ENCODE results near the gene GID4.
A peak's percentile ranks its signal among the peaks of the same experiment; 100 is the strongest.

The GID4 gene

DNA sequence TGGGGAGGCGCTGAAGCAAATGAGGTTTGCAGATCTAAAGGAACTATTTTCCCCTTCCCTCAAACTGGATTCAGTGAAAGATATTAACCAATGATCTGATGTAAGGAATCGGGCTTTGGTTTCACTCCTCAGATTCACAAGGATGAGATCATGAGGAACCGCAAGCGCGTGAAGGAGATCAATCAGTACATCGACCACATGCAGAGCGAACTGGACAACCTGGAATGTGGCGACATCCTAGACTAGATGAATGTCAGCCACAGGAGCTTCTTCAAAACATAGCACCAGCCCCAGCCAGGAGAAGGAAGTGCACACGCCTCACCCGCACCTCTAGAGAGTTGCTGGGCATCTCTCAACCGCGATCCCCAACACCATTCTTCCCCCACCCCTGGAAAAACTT, 22.8 kb upstream of the GID4 start:
- no peak for DNase-seq (ENCODE audit: low read depth)

DNA sequence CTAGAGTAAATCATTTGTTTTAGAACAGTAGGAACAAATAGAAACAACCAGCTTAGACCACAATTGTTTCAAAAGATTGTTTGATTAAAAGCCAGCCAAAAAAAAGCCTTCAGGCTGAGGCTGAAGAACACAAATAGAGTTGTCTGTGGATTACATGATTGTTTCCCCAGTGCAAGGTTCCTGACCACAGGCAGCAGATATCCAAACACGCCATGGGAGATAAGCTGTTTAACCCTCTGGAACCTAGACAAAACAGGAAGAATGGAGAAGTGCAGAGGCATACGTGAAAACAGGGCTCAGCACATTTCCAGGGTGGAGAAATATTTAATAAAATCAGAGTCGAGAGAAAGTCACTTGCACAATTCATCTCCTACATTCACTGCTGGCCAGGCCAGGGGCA, 21.2 kb upstream of the GID4 start:
- no peak for DNase-seq (ENCODE audit: low read depth)

DNA sequence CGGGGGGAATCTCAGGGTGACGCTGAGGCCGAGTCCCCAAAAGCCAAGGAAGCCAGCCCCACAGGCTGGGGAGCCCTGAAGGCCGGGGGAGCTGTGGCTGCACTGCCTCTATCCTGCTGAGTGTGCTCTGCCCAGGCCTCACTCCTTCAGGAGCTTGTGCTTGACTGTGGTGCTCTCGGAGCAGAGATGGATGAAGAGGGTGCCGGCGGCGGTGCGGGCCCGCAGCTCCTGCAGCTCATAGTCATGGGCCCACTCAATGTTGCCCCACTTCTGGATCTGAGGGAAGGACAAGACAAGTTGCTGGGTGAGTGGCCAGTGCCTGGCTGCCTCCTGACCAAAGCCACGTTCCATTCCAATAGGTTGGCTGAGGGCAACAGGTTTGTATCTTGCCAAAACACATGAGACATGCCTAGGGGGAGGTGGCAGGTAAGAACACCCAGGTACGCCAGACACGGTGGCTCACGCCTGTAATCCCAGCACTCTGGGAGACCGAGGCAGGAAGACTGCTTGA, 20.7 kb upstream of the GID4 start:
- no peak for DNase-seq (ENCODE audit: low read depth)

DNA sequence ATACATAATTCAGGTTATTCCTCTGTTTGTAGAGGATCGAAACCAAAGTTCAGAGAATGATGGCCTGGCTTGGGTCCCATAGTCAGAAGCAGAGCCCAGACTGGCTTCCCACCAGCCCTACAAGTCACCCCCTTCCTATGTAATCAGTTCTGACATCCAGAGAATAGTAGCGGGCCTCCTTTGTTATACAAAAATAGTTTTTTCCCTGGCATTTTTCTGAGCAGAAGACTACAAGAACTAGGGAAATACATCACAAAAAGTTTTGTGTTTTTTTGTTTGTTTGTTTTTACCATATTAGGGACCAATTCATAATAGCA, 19.4 kb upstream of the GID4 start:
- no peak for DNase-seq (ENCODE audit: low read depth)

DNA sequence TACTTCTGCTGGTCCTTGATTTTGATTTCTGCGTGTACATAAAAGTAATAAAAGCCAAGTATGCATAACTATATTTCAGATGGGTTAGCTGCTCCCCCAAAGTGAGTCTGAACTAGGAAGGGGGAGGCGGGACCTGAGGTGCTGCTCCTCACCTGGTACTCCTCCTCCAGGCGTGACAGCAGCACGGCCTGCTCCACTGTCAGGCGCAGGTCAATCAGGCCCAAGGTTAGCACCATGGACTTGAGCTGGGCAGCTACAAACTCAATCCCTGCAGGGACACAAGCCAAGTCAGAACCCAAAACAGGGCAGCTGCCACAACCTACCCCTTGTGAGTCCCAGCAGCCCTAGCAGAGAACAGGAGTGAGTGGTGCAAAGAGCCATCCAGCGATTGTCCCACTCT, 18.2 kb upstream of the GID4 start:
- DNase-seq (ENCODE audit: low read depth) = no peak

DNA sequence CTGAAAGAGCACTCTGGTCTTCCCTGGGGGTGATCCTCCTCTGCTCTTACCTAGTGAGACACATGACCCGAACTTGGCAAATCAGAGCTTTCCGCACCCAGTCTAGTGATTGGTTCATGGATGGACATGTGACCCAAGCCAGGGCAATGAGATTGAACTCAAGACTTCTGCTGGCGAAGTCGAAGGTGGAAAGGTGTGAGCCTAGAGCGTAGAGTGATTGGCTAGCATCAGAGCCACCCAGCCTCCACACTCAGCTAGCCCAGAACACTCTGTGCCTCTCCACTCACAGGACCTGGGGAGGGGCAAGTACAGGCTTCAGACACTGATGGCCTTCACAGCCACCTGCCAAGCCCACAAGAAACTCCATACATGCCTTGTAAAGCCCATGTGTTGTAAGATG, 17.8 kb upstream of the GID4 start:
- no peak for DNase-seq (ENCODE audit: low read depth)

DNA sequence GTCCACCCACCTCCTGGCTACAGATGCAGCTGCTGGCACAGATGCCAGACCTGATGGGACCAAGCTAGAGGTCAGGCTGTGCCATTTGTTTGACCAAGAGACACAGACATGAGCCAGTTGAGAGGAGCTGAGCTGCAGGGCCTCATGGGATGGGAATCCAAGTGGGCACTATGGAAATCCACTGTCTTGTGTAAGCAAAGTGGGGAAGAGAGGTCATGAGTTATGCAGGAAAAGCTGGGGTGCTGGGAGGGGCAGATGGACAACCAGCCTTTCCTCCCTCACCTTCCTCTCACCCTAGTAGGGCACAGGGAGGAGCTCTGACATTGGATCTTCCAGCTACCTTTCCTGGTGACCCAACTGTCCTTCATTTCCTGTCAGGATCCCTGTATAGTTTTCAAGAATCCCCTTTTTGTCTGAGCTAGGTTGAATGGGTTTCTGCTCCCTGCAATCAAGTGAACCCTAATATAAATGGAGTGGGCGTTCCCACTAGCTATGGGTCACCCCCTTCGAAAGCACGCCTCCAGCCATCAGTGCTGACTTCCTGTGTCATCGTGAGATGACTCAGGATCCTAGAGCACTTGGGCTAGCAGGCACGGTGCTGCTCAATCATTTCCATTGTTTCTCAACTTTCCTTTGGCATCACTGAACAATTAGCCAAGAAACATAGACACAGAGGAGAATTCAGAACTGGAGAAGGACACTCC, 13.8 kb upstream of the GID4 start:
- DNase-seq (ENCODE audit: low read depth) = no peak

DNA sequence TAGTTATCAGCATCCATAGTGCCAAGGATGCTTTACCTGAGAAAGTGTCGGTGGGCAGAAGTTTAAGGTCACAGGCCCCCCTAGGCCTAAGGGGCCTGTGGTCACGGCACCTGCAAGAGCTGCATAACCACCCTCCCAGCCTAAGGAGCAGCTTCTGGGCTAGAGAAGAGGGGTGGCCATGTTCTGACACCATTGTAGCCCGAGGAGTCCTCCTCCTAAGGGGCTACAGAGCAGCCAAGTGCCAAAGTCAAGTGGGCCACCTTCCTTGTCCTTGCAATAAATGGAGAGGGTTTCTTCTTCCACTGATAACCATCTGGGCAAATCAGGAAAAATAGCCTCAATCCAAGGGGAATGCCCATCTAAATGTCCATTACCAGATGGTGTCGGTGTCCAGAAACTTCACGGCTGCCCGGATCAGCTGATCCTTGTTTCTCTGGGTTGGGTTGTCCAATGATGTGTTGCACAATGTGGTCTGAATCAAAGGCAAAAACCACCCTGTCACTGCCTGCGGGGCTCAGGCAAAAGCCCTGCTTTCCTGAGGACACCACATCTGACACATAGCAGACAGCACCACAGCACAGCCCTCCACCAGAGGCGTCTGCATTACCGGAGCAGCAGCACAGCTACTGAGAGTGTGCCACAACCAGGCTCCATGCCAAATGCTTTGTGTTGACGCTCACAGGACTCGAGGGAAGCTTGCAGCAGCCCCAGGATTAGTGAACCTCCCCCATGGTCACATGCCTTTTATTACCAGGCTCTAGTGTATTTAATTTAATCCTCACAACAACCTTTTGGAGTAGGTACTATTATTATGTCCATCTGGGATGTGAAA, 13.0 kb upstream of the GID4 start:
- peak; percentile 37 for DNase-seq (ENCODE audit: low read depth)

DNA sequence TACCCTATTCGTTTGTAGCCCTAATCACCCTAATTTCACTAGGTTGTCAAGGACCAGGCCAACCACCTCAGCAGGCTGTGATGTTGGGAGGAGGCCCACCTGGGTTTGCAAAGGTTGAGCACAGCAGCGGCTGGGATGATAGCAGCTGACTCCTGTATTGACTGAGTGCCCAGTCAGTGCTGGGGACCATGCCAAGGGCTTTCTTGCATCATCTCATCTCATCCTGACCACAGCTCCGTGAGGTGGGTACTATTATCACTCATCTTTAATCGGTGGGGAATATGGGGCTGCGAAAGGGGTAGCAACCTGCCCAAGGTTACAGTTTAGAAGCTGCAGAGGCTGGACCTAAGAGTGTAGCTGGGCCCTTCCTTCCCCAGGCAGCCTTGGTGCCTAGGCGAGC, 11.9 kb upstream of the GID4 start:
- DNase-seq (ENCODE audit: low read depth) = no peak

DNA sequence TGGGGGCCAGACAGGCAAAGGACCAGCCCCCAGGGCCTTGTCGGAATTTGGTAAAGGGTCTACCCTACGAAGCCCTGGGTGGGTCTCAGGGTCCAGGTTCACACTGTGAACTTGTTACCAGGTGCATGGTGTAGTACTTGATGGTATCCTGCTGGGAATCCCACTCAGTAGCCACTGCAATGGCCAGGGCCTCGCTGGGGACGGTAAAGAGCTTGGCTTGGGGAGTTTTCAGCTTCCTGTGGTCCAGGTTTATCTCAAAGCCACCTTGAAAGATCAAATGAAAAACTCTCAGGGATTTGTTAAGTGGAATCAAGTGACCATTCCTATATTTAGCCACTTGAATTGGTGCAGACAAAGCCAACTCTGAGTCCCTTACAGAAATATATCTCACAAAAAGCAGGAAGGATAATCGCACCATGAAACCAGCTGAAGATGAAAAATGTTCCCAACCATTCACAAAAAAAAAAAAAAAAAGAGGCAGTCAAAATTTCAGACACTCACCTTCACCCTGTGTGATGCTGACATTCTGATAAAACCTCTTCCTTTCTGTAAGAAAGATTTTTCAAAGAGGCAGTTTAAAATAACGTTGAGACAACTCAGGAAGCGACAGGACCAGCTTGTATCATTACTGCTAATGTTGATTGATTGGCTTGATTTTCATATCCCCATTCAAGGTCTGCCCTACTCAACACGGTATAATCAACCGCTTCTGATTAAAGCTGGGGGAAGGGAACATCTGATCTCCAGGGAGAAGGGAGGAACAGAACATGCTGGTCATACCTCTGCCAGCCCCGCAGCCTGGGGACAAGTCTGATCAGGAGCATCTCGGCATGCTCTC, 10.9 kb upstream of the GID4 start:
- no peak for DNase-seq (ENCODE audit: low read depth)

DNA sequence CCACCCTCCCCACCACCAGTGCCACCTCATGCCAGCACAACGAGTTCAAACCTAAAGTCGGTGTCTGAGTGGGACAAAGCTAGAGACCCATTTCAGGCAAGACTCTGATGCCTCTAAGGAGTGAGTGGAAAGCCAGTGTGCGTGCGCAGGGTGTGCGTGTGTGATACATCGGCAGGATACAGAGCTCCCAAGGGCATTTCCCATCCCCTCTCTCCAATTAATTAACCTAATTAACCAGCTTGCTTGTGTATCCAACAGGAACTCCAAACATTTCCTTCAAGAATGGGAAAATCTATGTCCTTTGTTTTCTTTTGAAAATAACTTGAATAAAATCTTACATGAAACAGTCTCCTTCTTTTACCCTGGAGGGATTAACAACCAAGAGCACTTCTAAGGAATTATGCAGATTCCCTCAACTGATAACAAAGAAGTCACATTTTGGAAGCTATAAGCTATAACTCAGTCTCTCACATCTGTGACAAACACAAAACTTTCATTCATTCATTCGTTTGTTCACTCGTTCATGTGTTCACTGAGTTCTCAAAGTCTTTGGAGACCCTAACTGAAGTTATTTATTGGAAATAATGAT, 10.2 kb upstream of the GID4 start:
- DNase-seq (ENCODE audit: low read depth) = no peak

DNA sequence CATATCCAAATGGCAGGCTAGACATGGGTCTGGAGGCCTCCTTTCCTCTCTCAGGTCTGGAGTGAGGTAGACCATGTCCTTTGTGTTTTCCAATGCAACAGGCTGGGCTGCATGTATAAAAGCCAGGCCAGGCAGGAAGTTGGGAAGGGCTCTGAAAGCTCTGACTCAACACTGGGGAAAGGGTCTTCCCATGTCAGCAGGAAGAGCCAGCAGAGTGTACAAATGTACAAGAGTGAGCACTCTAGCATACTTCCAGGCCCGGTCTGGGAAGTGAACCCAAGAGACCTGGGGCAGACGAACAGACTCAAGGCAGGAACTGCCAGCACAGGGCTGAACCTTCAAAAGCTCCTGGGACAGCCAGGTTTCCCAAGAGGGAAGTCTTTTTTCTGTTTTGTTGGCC, 7.3 kb upstream of the GID4 start:
- DNase-seq (ENCODE audit: low read depth) = no peak

DNA sequence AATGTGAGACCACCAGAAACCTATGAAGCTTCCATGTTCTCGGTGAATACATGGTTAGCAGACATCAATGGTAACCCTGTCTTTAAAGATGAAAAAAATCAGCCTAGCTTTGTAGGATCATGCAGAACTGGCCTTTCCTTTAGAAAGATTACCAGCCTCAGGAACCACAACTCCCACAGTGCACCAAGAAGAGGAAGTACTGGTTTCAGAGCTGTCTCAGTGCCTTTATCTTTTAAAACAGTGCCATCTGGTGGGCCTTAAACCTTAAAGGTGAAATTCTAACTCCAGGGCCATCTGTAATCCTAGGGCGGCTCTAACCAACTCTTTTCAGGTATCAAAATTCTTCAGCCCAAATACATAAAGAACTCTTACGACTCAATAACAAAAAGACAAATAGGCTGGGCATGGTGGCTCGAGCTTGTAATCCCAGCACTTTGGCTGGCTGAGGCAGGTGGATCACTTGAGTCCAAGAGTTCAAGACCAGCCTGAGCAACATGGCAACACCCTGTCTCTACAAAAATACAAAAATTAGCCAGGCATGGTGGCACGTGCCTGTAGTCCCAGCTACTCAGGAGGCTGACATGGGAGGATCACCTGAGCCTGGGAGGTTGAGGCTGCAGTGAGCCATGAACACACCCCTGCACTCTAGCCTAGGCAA, 5.6 kb upstream of the GID4 start:
- peak; percentile 87 for DNase-seq (ENCODE audit: low read depth)

DNA sequence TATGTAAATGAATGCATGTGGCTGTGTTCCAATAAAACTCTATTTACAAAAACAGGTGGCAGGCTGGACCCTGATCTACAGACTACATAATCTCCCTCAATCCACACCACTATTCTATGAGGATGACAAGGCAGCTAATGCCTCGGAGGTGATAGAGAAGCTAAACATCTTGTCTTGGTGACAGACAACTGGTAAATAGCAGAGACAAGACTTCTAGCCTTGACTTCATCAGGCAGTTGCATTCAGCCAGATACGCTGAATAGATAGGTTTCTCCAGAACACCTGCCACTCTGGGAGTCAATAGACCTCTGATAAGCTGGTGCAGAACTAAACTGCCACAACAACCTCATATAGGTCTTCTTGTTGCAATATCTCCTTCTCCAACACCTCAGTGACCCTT, 3.5 kb upstream of the GID4 start:
- DNase-seq (ENCODE audit: low read depth) = no peak

DNA sequence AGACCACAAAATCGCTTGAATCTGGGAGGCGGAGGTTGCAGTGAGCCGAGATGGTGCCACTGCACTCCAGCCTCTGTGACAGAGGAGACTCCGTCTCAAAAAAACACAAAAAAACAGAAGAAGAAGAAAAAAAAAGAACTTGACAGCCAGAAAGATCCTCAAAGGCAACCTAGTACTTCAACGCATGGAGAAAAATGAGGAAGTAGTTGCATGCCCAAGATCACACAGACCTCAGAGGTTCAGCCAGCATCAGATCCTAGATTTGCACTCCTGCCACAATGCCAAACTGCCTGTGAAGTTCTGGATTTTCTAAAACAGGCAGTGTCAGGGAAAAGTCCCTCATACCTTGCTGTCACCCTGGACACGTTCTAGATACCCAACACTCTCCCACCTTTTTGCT, 1.7 kb upstream of the GID4 start:
- no peak for DNase-seq (ENCODE audit: low read depth)

DNA sequence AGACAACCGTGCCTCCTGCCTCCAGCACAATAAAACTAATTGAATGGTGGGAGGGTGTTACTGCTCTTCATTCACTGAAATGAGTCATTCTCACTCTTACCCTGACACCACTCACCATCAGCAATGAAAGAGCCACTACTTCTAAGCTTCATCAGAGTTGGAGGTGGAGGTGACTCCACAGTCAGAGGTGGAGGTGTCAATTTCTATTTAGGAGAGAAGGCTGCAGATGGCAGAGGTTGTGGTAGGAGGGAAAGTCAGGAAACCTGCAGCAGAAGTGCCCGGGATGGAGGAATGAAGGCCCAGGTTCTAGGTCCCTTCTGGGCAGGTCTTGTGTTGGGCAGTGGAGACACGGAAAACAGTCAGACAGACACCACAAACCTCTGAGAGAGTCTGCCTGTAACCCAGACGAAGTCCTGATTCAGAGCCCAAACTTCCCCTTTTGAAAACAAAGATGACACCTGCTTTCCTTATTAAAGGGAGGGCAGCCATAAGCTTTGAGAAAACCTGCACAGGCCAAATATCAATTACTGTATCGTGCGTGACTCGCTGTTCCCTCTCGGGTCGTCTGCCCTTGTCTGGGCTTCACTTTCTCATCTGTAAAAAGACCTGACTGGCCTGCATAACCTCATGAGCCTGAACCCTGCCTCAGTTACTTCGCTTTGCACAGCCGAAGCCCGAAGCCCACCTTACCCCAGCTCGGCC, 908 bp upstream of the GID4 start:
- no peak for DNase-seq (ENCODE audit: low read depth)

DNA sequence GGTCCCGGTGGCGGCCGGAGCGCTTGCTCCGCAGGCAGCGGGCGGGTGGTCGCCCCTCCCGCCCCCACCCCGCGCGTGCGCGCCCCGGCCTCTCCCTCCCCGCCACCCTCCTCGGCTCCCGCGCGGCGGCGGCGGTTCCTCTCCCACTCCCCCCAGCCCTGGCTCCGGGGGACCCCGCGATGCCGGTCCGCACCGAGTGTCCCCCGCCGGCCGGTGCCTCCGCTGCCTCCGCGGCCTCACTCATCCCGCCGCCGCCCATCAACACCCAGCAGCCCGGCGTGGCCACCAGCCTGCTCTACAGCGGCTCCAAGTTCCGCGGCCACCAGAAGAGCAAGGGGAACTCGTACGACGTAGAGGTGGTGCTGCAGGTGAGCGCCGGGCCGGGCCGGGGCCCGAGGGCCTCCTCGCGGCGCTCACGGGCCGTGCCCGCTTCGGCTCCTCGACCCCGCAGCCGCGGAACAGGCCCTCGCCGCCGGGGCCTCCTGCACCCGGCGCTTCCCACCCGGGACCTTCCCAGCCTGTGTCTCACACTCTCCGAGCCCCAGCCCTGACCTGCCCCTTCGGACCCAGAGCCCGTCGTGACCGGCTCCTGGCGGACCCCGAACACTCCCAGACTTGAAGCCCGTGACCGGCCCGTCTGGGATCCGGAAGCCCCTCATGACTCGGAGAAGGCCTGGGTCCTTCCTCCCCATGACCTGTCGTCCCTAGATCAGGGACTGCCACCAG, 490 bp downstream of the GID4 start:
- DNase-seq (ENCODE audit: low read depth) = no peak

DNA sequence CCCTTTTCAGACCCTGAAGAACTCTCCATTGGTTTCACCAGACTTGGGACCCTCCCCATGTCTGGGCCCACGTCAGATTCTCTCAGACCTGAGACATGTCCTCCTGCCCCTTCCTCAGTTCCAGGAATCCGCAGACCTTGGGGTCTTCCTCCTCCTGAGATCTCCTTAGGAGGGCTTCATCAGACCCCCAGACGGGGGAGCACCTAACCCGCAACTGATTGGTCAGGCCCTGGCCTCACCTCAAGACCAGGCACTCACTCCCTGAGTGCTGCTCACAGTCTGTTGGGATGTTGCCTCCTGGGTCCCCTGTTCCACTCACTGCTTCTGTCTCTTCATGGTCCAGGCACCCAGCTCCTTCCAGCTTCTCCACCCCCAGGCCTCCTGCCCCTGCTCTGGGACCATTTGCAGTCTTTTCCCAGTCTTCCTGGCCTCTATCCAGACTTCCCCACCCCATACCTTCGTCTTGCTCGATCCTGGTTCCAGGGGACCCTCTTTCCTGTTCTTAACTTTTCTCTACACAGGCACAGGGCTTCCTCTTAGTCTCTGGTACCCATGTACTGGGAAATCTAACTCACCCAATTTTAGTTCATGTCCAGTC, 1.2 kb downstream of the GID4 start:
- DNase-seq (ENCODE audit: low read depth) = no peak

DNA sequence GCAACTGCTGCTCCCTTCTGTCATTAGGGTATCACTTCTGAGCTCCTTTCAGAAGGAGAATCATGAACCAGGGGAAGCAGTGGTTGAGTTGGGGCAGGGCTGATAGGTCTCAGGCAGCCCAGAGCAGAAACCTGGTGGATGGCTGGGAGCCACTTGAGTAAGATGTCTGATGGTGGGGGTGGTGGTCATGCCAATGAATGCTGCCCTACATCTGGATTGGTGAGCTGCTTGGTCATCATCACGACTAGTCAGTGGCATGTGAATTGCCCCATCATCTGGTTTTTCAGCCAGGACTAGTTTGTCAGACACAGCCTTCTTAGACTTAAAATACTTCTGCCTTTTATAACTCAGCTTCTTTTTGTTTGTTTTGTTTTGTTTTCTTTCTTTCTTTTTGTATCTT, 2.6 kb downstream of the GID4 start:
- no peak for DNase-seq (ENCODE audit: low read depth)

DNA sequence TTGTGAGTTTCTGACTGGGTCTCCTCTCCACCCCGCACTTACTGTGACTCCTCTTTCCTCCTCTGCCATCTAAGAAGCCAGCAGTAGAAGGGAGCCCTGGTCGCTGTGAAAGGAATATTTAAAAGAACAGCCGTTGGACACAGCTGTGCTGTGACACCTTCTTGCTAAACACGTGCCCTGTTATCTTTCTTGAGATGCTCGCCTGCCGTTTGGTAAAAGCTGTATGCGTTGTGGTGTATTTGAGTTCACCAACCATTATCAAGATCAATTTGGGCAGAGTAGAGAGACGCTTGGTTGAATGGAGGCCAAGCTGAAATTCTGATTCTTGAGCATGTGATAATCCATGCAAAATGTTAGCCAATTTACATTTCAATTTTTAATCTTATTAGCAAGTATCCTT, 3.8 kb downstream of the GID4 start:
- DNase-seq (ENCODE audit: low read depth) = no peak
